Gastroesophageal sphincter (tissue), 3 donors: ENCODE results near the gene HPD.

ENCODE experiments used
- EP300 ChIP-seq: sonication (generic); formaldehyde crosslinking; IDR thresholded peaks from one replicate; pipeline ENCODE4 v1.6.1; 2017; ENCODE audit warnings: antibody characterized with exemption, mild to moderate bottlenecking
- TF ChIP-seq, protein P1 (sequence below), 4 experiments: fragments of 200-600 bp in 2 of 4; fragments of 450-650 bp in 2 of 4; sonication (generic) in 1 of 4; IDR thresholded peaks; one replicate each; pipeline ENCODE4 v1.5.1; 2017 to 2019; ENCODE audit warnings: antibody characterized with exemption in 4 of 4, mild to moderate bottlenecking in 2 of 4, moderate library complexity in 2 of 4

DNA sequence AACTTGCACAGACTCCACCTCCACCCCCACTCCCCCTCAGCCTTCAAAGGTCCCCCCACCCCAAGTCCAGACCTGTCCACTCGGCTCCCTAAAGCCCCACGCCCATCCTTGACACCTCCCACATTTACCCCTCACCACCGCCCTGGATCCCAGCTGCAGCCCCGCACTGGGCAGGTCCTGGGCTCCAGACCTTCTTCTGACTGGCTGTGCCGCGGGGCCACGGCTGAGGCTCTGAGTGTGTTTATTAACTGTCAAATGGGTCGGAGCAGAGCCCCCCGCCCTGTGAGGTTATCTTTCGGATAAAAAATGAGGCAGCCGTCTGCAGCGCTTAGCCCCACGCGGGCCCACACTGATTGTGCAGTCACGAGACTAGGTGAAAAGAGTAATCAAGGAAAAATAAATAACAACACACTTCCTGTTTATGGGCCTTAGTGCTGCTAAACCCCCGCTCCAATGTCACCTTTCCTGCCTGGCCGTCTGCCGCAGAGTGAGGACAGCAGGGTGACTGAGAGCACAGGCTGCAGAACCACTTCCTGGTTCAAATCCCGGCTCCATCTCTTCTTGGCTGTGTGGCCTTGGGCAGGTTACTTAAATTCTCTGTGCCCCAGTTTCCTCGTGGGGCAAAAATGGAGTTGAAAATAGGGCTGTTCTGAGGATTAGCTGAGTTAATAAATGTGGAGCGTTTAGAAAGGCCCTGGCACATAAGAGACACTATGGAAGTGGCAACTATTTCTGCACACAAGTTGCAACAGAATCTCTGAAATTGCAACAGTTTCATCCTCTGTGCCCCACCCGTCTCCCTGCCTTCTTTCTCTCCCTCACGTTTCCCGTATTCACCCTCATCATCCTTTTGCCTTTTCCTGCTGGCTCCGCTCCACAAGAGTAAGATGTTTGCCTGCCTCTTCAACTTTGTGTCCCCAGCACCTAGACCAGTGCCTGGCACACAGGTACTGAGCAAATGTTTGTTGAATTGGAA is 45.5 kb downstream of the HPD start:
- no peak for TF ChIP-seq EP300
- TF ChIP-seq, protein P1, sequence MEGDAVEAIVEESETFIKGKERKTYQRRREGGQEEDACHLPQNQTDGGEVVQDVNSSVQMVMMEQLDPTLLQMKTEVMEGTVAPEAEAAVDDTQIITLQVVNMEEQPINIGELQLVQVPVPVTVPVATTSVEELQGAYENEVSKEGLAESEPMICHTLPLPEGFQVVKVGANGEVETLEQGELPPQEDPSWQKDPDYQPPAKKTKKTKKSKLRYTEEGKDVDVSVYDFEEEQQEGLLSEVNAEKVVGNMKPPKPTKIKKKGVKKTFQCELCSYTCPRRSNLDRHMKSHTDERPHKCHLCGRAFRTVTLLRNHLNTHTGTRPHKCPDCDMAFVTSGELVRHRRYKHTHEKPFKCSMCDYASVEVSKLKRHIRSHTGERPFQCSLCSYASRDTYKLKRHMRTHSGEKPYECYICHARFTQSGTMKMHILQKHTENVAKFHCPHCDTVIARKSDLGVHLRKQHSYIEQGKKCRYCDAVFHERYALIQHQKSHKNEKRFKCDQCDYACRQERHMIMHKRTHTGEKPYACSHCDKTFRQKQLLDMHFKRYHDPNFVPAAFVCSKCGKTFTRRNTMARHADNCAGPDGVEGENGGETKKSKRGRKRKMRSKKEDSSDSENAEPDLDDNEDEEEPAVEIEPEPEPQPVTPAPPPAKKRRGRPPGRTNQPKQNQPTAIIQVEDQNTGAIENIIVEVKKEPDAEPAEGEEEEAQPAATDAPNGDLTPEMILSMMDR (IDR thresholded peaks at IDR 0.05): no peak
